SK-N-SH treated with all-trans-retinoic acid at 6 μM for 48 hours (cell line): ENCODE data around the gene TPGS1.

Source experiments
- CSRNP3 ChIP-seq: fragments of 250-450 bp; sonication (Bioruptor Pico); IDR thresholded peaks from 2 replicates; pipeline ENCODE4 v1.5.1; 2021; ENCODE audit warnings: mild to moderate bottlenecking, moderate library complexity
- OSR1 ChIP-seq: fragments of 250-450 bp; sonication (Bioruptor Pico); IDR thresholded peaks from 2 replicates; pipeline ENCODE4 v1.8.0; 2022; ENCODE audit warnings: moderate library complexity, mild to moderate bottlenecking, inconsistent platforms
- RARB ChIP-seq: fragments of 250-450 bp; sonication (Bioruptor Pico); IDR thresholded peaks from 2 replicates; pipeline ENCODE4 v1.8.0; 2021; ENCODE audit warnings: mild to moderate bottlenecking, moderate library complexity
- TF ChIP-seq, protein P1 (sequence below): fragments of 250-450 bp; sonication (Bioruptor Pico); IDR thresholded peaks from 2 replicates; pipeline ENCODE4 v1.5.0; 2020; ENCODE audit warnings: mild to moderate bottlenecking, moderate library complexity

GRCh38 chr19:491146-491741 lies 16.1 kb upstream of the TPGS1 start:
- TF ChIP-seq OSR1 (CRISPR knock-in tag) (no peak), RARB (CRISPR knock-in tag) (no peak), CSRNP3 (CRISPR knock-in tag) (no peak)
- TF ChIP-seq, protein P1, sequence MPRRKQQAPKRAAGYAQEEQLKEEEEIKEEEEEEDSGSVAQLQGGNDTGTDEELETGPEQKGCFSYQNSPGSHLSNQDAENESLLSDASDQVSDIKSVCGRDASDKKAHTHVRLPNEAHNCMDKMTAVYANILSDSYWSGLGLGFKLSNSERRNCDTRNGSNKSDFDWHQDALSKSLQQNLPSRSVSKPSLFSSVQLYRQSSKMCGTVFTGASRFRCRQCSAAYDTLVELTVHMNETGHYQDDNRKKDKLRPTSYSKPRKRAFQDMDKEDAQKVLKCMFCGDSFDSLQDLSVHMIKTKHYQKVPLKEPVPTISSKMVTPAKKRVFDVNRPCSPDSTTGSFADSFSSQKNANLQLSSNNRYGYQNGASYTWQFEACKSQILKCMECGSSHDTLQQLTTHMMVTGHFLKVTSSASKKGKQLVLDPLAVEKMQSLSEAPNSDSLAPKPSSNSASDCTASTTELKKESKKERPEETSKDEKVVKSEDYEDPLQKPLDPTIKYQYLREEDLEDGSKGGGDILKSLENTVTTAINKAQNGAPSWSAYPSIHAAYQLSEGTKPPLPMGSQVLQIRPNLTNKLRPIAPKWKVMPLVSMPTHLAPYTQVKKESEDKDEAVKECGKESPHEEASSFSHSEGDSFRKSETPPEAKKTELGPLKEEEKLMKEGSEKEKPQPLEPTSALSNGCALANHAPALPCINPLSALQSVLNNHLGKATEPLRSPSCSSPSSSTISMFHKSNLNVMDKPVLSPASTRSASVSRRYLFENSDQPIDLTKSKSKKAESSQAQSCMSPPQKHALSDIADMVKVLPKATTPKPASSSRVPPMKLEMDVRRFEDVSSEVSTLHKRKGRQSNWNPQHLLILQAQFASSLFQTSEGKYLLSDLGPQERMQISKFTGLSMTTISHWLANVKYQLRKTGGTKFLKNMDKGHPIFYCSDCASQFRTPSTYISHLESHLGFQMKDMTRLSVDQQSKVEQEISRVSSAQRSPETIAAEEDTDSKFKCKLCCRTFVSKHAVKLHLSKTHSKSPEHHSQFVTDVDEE (CRISPR knock-in tag) = no peak
